A673 (cell line): ENCODE results near the gene TMEM63B. TPM values are rescaled to one million over a fixed set of nuclear protein-coding genes. Genes with fewer than 3 reads are reported as not detected.

Source experiments
- BruUV-seq: library from RNA; stranded (reverse); fragments of 400-500 nt; replicated peaks from 2 replicates; lab custom pipeline; 2021; lab: Mats Ljungman, UMichigan
- CTCF ChIA-PET: fragments of 300-600 bp; sonication (Branson Sonifier 250); formaldehyde crosslinking; loops from one replicate; lab custom pipeline; 2022; ENCODE audit warnings: antibody characterized with exemption; lab: Charles Lee
- POLR2A ChIA-PET: fragments of 300-600 bp; sonication (Branson Sonifier 250); formaldehyde crosslinking; loops from one replicate; lab custom pipeline; 2022; ENCODE audit warnings: antibody characterized with exemption; ENCODE audit not compliant: low non-redundant PET; lab: Charles Lee
- DNase-seq: peaks from one replicate; pipeline ENCODE4 v3.0.0-alpha.2; 2015; ENCODE audit warnings: low spot score
- H3K27ac ChIP-seq: fragments of 200-600 bp; sonication (generic); 2 replicates; pipeline ENCODE4 v1.5.1; 2016; ENCODE audit warnings: mixed run types, low read depth, mild to moderate bottlenecking, mixed read lengths, antibody characterized with exemption, low read length; ENCODE audit not compliant: poor library complexity, severe bottlenecking
- H3K27me3 ChIP-seq: fragments of 200-600 bp; sonication (generic); replicated peaks from 2 replicates; pipeline ENCODE4 v1.6.1; 2017; ENCODE audit warnings: mixed run types, low read depth, mild to moderate bottlenecking, mixed read lengths, antibody characterized with exemption, low read length; ENCODE audit not compliant: insufficient read depth, poor library complexity
- H3K36me3 ChIP-seq: fragments of 200-600 bp; sonication (generic); 2 replicates; pipeline ENCODE4 v1.6.1; 2016; ENCODE audit warnings: mixed run types, mild to moderate bottlenecking, mixed read lengths, antibody characterized with exemption, low read length; ENCODE audit not compliant: insufficient read depth, poor library complexity, severe bottlenecking
- H3K4me1 ChIP-seq: fragments of 200-600 bp; sonication (generic); 2 replicates; pipeline ENCODE4 v1.6.1; 2017; ENCODE audit warnings: mixed run types, mild to moderate bottlenecking, mixed read lengths, antibody characterized with exemption, low read length; ENCODE audit not compliant: insufficient read depth, poor library complexity, severe bottlenecking
- H3K4me3 ChIP-seq: fragments of 200-600 bp; sonication (generic); 2 replicates; pipeline ENCODE4 v1.5.1; 2016; ENCODE audit warnings: low read depth, mixed run types, mild to moderate bottlenecking, mixed read lengths, low read length; ENCODE audit not compliant: poor library complexity, severe bottlenecking
- H3K9me3 ChIP-seq: fragments of 200-600 bp; sonication (generic); 2 replicates; pipeline ENCODE4 v1.6.1; 2016; ENCODE audit warnings: mixed run types, low read depth, mild to moderate bottlenecking, mixed read lengths, antibody characterized with exemption, low read length; ENCODE audit not compliant: poor library complexity, severe bottlenecking
- CTCF ChIP-seq: fragments of 300-800, 200-600 bp; sonication (generic); conservative IDR thresholded peaks from 2 replicates; pipeline ENCODE4 v1.5.1; 2017; ENCODE audit warnings: low read depth, mild to moderate bottlenecking, antibody characterized with exemption, low read length, moderate library complexity, mixed read lengths
- EZH2 ChIP-seq: fragments of 200-600 bp; sonication (generic); IDR thresholded peaks from 2 replicates; pipeline ENCODE4 v1.6.1; 2017; ENCODE audit warnings: borderline replicate concordance, low read depth, mild to moderate bottlenecking, mixed read lengths, antibody characterized with exemption, low read length; ENCODE audit not compliant: poor library complexity, severe bottlenecking
- intact Hi-C: fragments of 100-400 bp; cut with micrococcal nuclease; formaldehyde crosslinking; loops from one replicate; pipeline ENCODE4 v1.10.0; 2022; ENCODE audit not compliant: unreplicated experiment
- total RNA-seq: library from RNA; stranded (reverse); gene quantifications from 2 replicates; pipeline ENCODE4 v1.2.3, GENCODE V29; 2021

The TMEM63B gene
- total RNA-seq, 1 experiment from 2014 or later = 32.0 TPM

GRCh38 chr6:44158770-44159228 lies 31.4 kb downstream of the TMEM63B start, which contains the start of gene CAPN11:
Gene CAPN11 (plus strand): TSS chr6:44158820. CDS start chr6:44158849, 29 bp downstream.
- Histone ChIP-seq H3K27ac (no peak within 1 kb of the TSS), H3K36me3 (no peaks in the 10 kb centered on the region), H3K27me3 (no peaks in the 10 kb centered on the region), H3K4me1 (no peaks in the 10 kb centered on the region), H3K9me3 (no peaks in the 10 kb centered on the region), H3K4me3 (no peak within 1 kb of the TSS)
- BruUV-seq = no TSS peak
- CTCF ChIA-PET = interaction anchor here (1.5 kb wide), 1 partner anchor 14 kb away, joined by 3 read pairs; no protein-coding TSS in a partner anchor
- POLR2A ChIA-PET = no interaction called here
- intact Hi-C loops = no loop called here
- DNase-seq = no peak
- no peak for TF ChIP-seq EZH2
- no peak for TF ChIP-seq CTCF

- no peak for TF ChIP-seq CTCF
- TF ChIP-seq EZH2 = no peak
- intact Hi-C loops = no loop called here
- H3K4me1 ChIP-seq = no peaks in the 10 kb centered on the region
- H3K27me3 ChIP-seq = no peaks in the 10 kb centered on the region
- no peaks in the 10 kb centered on the region for H3K9me3 ChIP-seq
- CTCF ChIA-PET = interaction anchor here (0.6 kb wide), 1 partner anchor 52 kb away, joined by 3 read pairs; no protein-coding TSS in a partner anchor
- no peak overlapping the region for H3K4me3 ChIP-seq
- H3K36me3 ChIP-seq = no peaks in the 10 kb centered on the region
- DNase-seq = peak; percentile 16
- H3K27ac ChIP-seq = no peak overlapping the region
- POLR2A ChIA-PET = no interaction called here
- no TSS peak for BruUV-seq
Measured at GRCh38 chr6:44161997-44162338, 34.6 kb downstream of the TMEM63B start.

GRCh38 chr6:44162876-44163625 lies 35.7 kb downstream of the TMEM63B start:
- intact Hi-C loops = no loop called here
- ChIA-PET CTCF (no interaction called here), POLR2A (no interaction called here)
- Histone ChIP-seq H3K4me3 (no peak overlapping the region), H3K36me3 (no peaks in the 10 kb centered on the region), H3K27ac (no peak overlapping the region), H3K27me3 (no peaks in the 10 kb centered on the region), H3K9me3 (no peaks in the 10 kb centered on the region), H3K4me1 (no peaks in the 10 kb centered on the region)
- TF ChIP-seq EZH2 (no peak), CTCF (no peak)
- no peak for DNase-seq
- BruUV-seq = no TSS peak
